Measurements from ENCODE around the gene TENM3.

TENM3 gene

GRCh38 chr4:182608525-182608924, 365.3 kb downstream of the TENM3 start:
- H3K27me3 ChIP-seq (ENCODE audit: control insufficient read depth, insufficient read depth, low read length), result no peaks in the 10 kb centered on the region
- H3K9ac ChIP-seq (ENCODE audit: low read depth, low read length), result no peak overlapping the region
- H3K9me3 ChIP-seq (replicated peaks; ENCODE audit: low read length), result no peaks in the 10 kb centered on the region
- no peaks in the 10 kb centered on the region for H3K36me3 ChIP-seq (ENCODE audit: insufficient read depth, low read length)
- H3K4me2 ChIP-seq (ENCODE audit: low read length), result no peak overlapping the region
- H3K4me1 ChIP-seq (ENCODE audit: control insufficient read depth, insufficient read depth, low read length), result peaks cover 5% of the 10 kb centered on the region
- H3K4me3 ChIP-seq (ENCODE audit: low read length), result no peak overlapping the region

GRCh38 chr4:182616476-182616875, 373.3 kb downstream of the TENM3 start:
- Histone ChIP-seq H3K4me1 (ENCODE audit: control insufficient read depth, insufficient read depth, low read length) (no peaks in the 10 kb centered on the region), H3K9me3 (replicated peaks; ENCODE audit: low read length) (no peaks in the 10 kb centered on the region), H3K36me3 (ENCODE audit: insufficient read depth, low read length) (no peaks in the 10 kb centered on the region), H3K27me3 (ENCODE audit: control insufficient read depth, insufficient read depth, low read length) (no peaks in the 10 kb centered on the region), H3K4me2 (ENCODE audit: low read length) (no peak overlapping the region), H3K4me3 (ENCODE audit: low read length) (no peak overlapping the region), H3K9ac (ENCODE audit: low read depth, low read length) (no peak overlapping the region)

- no peak overlapping the region for H3K4me3 ChIP-seq (ENCODE audit: low read length)
- H3K36me3 ChIP-seq (ENCODE audit: insufficient read depth, low read length), result no peaks in the 10 kb centered on the region
- no peaks in the 10 kb centered on the region for H3K27me3 ChIP-seq (ENCODE audit: control insufficient read depth, insufficient read depth, low read length)
- H3K4me2 ChIP-seq (ENCODE audit: low read length), result no peak overlapping the region
- H3K9ac ChIP-seq (ENCODE audit: low read depth, low read length), result no peak overlapping the region
- H3K4me1 ChIP-seq (ENCODE audit: control insufficient read depth, insufficient read depth, low read length), result no peaks in the 10 kb centered on the region
- no peaks in the 10 kb centered on the region for H3K9me3 ChIP-seq (replicated peaks; ENCODE audit: low read length)
These were observed 376.5 kb downstream of the TENM3 start for GRCh38 chr4:182619660-182620059.

DNA sequence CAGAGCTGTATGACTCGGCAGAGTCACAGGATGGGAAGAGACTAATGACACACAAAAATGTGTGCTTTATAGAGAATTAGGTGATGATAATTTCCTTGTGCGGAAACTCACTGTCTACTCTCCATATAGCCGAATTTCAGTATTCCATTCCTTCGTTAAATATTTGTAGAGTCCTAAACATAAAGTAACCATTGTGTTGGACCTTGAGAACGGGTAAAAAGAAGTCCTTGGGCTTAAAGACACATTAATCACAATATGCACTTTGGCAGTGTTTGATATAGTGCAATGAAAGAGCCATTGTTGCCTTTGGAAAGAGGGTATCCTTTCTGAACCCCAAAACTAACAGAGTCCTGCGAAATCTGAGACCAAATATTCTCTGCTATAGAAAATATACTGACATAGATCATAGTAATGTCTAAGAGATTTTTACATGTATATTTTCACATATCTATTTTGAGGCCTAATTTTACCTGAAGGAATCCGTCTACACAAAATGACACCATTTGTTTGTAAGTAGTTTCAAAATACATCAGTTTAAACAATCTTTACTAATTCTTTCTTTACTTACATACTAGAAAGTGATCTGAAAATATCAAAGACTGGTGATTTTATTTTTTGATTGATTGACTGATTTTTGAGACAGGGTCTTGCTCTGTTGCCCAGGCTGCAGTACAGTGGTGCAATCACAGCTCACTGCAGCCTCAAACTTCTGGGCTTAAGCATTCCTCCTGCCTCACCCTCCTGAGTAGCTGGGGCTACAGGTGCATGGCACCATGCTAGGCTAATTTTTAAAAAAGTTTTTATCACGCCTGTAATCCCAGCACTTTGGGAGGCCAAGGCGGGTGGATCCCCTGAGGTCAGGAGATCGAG, 377.1 kb downstream of the TENM3 start:
- Histone ChIP-seq H3K9ac (ENCODE audit: low read depth, low read length) (no peak overlapping the region), H3K4me2 (ENCODE audit: low read length) (no peak overlapping the region), H3K36me3 (ENCODE audit: insufficient read depth, low read length) (no peaks in the 10 kb centered on the region), H3K27me3 (ENCODE audit: control insufficient read depth, insufficient read depth, low read length) (no peaks in the 10 kb centered on the region), H3K9me3 (replicated peaks; ENCODE audit: low read length) (no peaks in the 10 kb centered on the region), H3K4me3 (ENCODE audit: low read length) (no peak overlapping the region), H3K4me1 (ENCODE audit: control insufficient read depth, insufficient read depth, low read length) (no peaks in the 10 kb centered on the region)

GRCh38 chr4:182624281-182624680, 381.1 kb downstream of the TENM3 start:
- no peaks in the 10 kb centered on the region for H3K9me3 ChIP-seq (replicated peaks; ENCODE audit: low read length)
- no peak overlapping the region for H3K4me3 ChIP-seq (ENCODE audit: low read length)
- no peak overlapping the region for H3K9ac ChIP-seq (ENCODE audit: low read depth, low read length)
- no peaks in the 10 kb centered on the region for H3K27me3 ChIP-seq (ENCODE audit: control insufficient read depth, insufficient read depth, low read length)
- no peak overlapping the region for H3K4me2 ChIP-seq (ENCODE audit: low read length)
- H3K4me1 ChIP-seq (ENCODE audit: control insufficient read depth, insufficient read depth, low read length), result no peaks in the 10 kb centered on the region
- H3K36me3 ChIP-seq (ENCODE audit: insufficient read depth, low read length), result no peaks in the 10 kb centered on the region

DNA sequence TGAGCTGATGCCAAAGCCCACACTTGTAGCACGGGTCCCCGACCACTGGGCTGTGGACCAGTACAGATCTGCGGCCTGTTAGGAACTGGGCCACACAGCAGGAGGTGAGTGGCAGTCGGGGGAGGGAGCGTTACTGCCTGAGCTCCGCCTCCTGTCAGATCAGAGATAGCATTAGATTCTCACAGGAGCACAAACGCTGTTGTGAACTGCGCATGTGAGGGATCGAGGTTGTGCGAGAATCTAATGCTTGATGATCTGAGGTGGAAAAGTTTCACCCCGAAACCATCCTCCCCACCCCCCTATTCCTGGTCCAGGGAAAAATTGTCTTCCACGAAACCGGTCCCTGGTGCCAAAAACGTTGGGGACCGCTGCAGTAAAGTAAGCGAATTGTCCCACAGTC, 382.0 kb downstream of the TENM3 start:
- H3K4me1 ChIP-seq (ENCODE audit: control insufficient read depth, insufficient read depth, low read length), result no peaks in the 10 kb centered on the region
- H3K4me2 ChIP-seq (ENCODE audit: low read length), result no peak overlapping the region
- H3K36me3 ChIP-seq (ENCODE audit: insufficient read depth, low read length), result no peaks in the 10 kb centered on the region
- no peak overlapping the region for H3K4me3 ChIP-seq (ENCODE audit: low read length)
- H3K9ac ChIP-seq (ENCODE audit: low read depth, low read length), result no peak overlapping the region
- H3K9me3 ChIP-seq (replicated peaks; ENCODE audit: low read length), result no peaks in the 10 kb centered on the region
- no peaks in the 10 kb centered on the region for H3K27me3 ChIP-seq (ENCODE audit: control insufficient read depth, insufficient read depth, low read length)

DNA sequence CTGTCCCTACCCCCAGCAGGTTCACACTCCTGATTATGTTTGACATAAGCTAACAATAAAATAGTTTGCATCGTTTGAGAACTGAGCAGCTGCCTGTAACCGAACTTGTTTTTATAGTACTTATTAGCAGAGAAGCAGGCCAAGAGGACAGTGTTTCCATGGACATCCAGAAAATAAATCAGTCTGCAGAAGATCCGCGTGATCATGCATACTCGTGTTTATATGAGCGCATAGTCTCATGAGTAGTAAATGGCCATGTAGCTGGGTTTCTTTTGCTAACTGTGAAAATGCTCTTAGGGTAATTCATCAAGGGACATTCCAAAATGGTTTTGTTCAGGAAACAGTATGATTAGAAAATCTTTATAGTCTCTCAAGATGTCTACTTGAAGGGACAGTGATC, 384.8 kb downstream of the TENM3 start:
- no peaks in the 10 kb centered on the region for H3K4me1 ChIP-seq (ENCODE audit: control insufficient read depth, insufficient read depth, low read length)
- no peak overlapping the region for H3K4me2 ChIP-seq (ENCODE audit: low read length)
- H3K36me3 ChIP-seq (ENCODE audit: insufficient read depth, low read length), result no peaks in the 10 kb centered on the region
- no peak overlapping the region for H3K9ac ChIP-seq (ENCODE audit: low read depth, low read length)
- H3K9me3 ChIP-seq (replicated peaks; ENCODE audit: low read length), result no peaks in the 10 kb centered on the region
- no peak overlapping the region for H3K4me3 ChIP-seq (ENCODE audit: low read length)
- H3K27me3 ChIP-seq (ENCODE audit: control insufficient read depth, insufficient read depth, low read length), result no peaks in the 10 kb centered on the region

DNA sequence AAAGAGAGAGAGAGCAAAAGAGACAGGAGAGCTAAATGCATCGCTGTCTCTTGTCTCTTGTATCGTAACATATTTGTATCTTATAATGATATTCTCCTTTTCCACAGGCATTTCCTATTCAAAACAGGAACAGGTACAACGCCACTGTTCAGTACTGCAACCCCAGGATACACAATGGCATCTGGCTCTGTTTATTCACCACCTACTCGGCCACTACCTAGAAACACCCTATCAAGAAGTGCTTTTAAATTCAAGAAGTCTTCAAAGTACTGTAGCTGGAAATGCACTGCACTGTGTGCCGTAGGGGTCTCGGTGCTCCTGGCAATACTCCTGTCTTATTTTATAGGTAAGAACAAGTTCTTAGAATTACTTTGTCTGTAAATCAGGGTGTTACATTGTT, 385.3 kb downstream of the TENM3 start:
- Histone ChIP-seq H3K9me3 (replicated peaks; ENCODE audit: low read length) (no peaks in the 10 kb centered on the region), H3K36me3 (ENCODE audit: insufficient read depth, low read length) (no peaks in the 10 kb centered on the region), H3K4me1 (ENCODE audit: control insufficient read depth, insufficient read depth, low read length) (no peaks in the 10 kb centered on the region), H3K27me3 (ENCODE audit: control insufficient read depth, insufficient read depth, low read length) (no peaks in the 10 kb centered on the region), H3K9ac (ENCODE audit: low read depth, low read length) (no peak overlapping the region), H3K4me3 (ENCODE audit: low read length) (no peak overlapping the region), H3K4me2 (ENCODE audit: low read length) (no peak overlapping the region)

GRCh38 chr4:182629096-182629495, 385.9 kb downstream of the TENM3 start:
- no peak overlapping the region for H3K9ac ChIP-seq (ENCODE audit: low read depth, low read length)
- no peak overlapping the region for H3K4me3 ChIP-seq (ENCODE audit: low read length)
- no peaks in the 10 kb centered on the region for H3K4me1 ChIP-seq (ENCODE audit: control insufficient read depth, insufficient read depth, low read length)
- H3K9me3 ChIP-seq (replicated peaks; ENCODE audit: low read length), result no peaks in the 10 kb centered on the region
- no peaks in the 10 kb centered on the region for H3K27me3 ChIP-seq (ENCODE audit: control insufficient read depth, insufficient read depth, low read length)
- H3K36me3 ChIP-seq (ENCODE audit: insufficient read depth, low read length), result no peaks in the 10 kb centered on the region
- no peak overlapping the region for H3K4me2 ChIP-seq (ENCODE audit: low read length)

GRCh38 chr4:182640491-182640890, 397.3 kb downstream of the TENM3 start:
- H3K4me3 ChIP-seq (ENCODE audit: low read length), result no peak overlapping the region
- H3K9ac ChIP-seq (ENCODE audit: low read depth, low read length), result no peak overlapping the region
- no peak overlapping the region for H3K4me2 ChIP-seq (ENCODE audit: low read length)
- H3K4me1 ChIP-seq (ENCODE audit: control insufficient read depth, insufficient read depth, low read length), result peaks cover 19% of the 10 kb centered on the region
- no peaks in the 10 kb centered on the region for H3K27me3 ChIP-seq (ENCODE audit: control insufficient read depth, insufficient read depth, low read length)
- peaks cover 3% of the 10 kb centered on the region for H3K9me3 ChIP-seq (replicated peaks; ENCODE audit: low read length)
- H3K36me3 ChIP-seq (ENCODE audit: insufficient read depth, low read length), result no peaks in the 10 kb centered on the region

DNA sequence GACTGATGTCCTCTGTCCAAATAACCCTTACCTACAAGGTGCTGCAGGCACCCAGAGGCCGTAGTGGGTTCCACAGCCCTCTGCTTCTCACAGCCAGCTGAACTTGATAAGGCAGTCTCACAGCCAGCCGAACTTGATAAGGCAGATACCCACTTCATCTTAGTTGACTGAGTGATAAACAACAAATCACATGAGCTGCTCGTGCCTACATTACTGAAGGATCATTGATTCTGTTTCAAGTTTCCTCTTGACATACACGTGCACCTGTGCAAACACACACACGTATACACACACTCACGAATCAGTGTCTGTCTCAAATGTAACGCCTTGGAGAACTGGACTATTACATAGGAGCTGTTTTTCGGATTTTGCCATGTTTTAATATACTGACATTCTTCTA, 397.7 kb downstream of the TENM3 start:
- Histone ChIP-seq H3K4me3 (ENCODE audit: low read length) (no peak overlapping the region), H3K36me3 (ENCODE audit: insufficient read depth, low read length) (no peaks in the 10 kb centered on the region), H3K9ac (ENCODE audit: low read depth, low read length) (no peak overlapping the region)

GRCh38 chr4:182642831-182643230, 399.6 kb downstream of the TENM3 start:
- H3K36me3 ChIP-seq (ENCODE audit: insufficient read depth, low read length), result no peaks in the 10 kb centered on the region
- H3K9me3 ChIP-seq (replicated peaks; ENCODE audit: low read length), result peaks cover 4% of the 10 kb centered on the region
- H3K4me3 ChIP-seq (ENCODE audit: low read length), result no peak overlapping the region
- peak overlapping the region; percentile 62 for H3K9ac ChIP-seq (ENCODE audit: low read depth, low read length)
- H3K4me2 ChIP-seq (ENCODE audit: low read length), result peak overlapping the region; percentile 48
- peaks cover 19% of the 10 kb centered on the region for H3K4me1 ChIP-seq (ENCODE audit: control insufficient read depth, insufficient read depth, low read length)
- no peaks in the 10 kb centered on the region for H3K27me3 ChIP-seq (ENCODE audit: control insufficient read depth, insufficient read depth, low read length)

More for the DNA sequence above, 397.7 kb downstream of the TENM3 start:
- H3K27me3 ChIP-seq (ENCODE audit: control insufficient read depth, insufficient read depth, low read length), result no peaks in the 10 kb centered on the region
- peaks cover 4% of the 10 kb centered on the region for H3K9me3 ChIP-seq (replicated peaks; ENCODE audit: low read length)
- H3K4me2 ChIP-seq (ENCODE audit: low read length), result no peak overlapping the region
- H3K4me1 ChIP-seq (ENCODE audit: control insufficient read depth, insufficient read depth, low read length), result peaks cover 19% of the 10 kb centered on the region

Data from skeletal muscle satellite cell (primary cell).